Stomach (tissue), 4 donors: ENCODE data around the gene SPON2.

Experiments
- CTCF ChIP-seq, 7 experiments: fragments of 450-650 bp in 4 of 7; fragments of 200-600 bp in 3 of 7; sonication (generic) in 3 of 7; IDR thresholded peaks; one replicate each; pipeline ENCODE4 v1.5.1; 2016 to 2019; ENCODE audit warnings: antibody characterized with exemption in 7 of 7, control low read depth in 2 of 7, mild to moderate bottlenecking in 1 of 7
- EP300 ChIP-seq: sonication (generic); formaldehyde crosslinking; IDR thresholded peaks from one replicate; pipeline ENCODE4 v1.6.1; 2017; ENCODE audit warnings: antibody characterized with exemption
- POLR2A ChIP-seq, 4 donors: fragments of 450-650 bp; IDR thresholded peaks; one replicate each; pipeline ENCODE4 v1.6.1; 2016; ENCODE audit warnings: antibody characterized with exemption in 4 of 4, control low read depth in 2 of 4, mild to moderate bottlenecking in 1 of 4, moderate library complexity in 1 of 4
- POLR2AphosphoS5 ChIP-seq, 3 donors: sonication (generic); formaldehyde crosslinking; IDR thresholded peaks; one replicate each; pipeline ENCODE4 v1.6.1; 2016; ENCODE audit warnings: antibody characterized with exemption in 3 of 3

DNA sequence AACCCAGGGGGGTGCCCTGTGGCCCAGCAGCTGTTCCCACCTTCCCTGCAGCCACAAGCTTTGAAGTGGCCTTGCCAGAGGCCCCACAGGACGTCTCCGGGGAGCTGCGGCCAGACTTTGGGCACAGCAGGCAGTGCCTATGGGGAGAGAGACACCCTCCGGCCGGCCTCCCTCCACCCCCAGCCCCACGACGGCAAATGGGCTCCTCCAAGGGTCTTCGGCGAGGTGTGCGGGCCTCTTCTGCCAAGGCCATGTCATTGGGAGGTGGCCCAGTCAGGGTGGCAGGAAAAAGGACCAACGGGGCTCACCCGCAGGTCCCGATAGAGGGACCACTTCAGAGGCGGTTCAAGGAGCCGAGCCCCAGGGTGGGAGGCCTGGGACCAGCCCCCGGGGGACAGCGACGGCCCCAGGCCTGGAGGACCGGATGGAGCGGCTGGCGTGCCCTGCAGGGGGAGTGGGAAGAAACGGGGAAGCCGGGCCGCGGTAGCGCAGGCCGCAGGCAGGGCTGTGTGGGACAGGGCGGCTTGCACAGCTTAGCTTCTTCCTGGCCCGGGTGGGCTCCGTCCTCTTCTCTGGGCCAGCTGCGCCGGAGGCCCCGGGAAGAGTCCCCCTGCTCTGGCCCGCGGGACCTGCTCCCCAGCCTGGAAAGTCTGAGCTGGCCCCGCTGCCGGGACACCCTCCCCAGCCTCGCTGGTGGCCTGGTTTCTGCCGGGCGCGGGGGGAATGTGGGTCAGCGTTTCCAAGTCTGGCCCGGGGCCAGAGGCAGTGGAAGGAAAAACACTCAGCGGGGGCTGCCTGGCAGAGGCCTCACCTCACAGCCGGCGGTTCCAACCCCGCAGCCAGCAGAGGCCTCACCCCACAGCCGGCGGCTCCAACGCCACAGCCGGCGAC, 21.9 kb upstream of the SPON2 start:
- TF ChIP-seq EP300 (no peak), CTCF (IDR thresholded peaks at IDR 0.05) (no peak), POLR2AphosphoS5 (IDR thresholded peaks at IDR 0.05) (no peak), POLR2A (IDR thresholded peaks at IDR 0.05) (no peak)
